ENCODE measurements around the gene C10orf53. TPM values are rescaled to one million over a fixed set of nuclear protein-coding genes. Genes with fewer than 3 reads are reported as not detected.

Gene C10orf53
- total RNA-seq, 2 experiments from 2014 or later = not detected

GRCh38 chr10:49746626-49747302, 67.3 kb downstream of the C10orf53 start:
- Histone ChIP-seq H3K27me3 (ENCODE audit: control insufficient read depth in 1 of 2, insufficient read depth in 2 of 2, low read length in 2 of 2) (no peaks in the 10 kb centered on the region), H3K4me3 (ENCODE audit: low read length) (no peak overlapping the region), H3K4me1 (ENCODE audit: insufficient read depth, low read length) (no peaks in the 10 kb centered on the region), H3K9me3 (ENCODE audit: control insufficient read depth in 1 of 2, insufficient read depth in 1 of 2, low read length in 2 of 2) (peaks cover 0 to 30% of the 10 kb centered on the region in 2 experiments), H3K27ac (ENCODE audit: low read depth in 1 of 2, low read length in 2 of 2) (no peak overlapping the region), H3K36me3 (ENCODE audit: insufficient read depth, low read length) (no peaks in the 10 kb centered on the region)
- H3K36me3 Mint-ChIP-seq (ENCODE audit: low read depth) = no peaks in the 10 kb centered on the region
- no peaks in the 10 kb centered on the region for H3K9me3 Mint-ChIP-seq
- DNase-seq = no peak
- ChIA-PET POLR2A (no interaction called here), CTCF (no interaction called here)
- H3K27me3 Mint-ChIP-seq = peaks cover 12% of the 10 kb centered on the region
- no peak overlapping the region for H3K27ac Mint-ChIP-seq
- no peaks in the 10 kb centered on the region for H3K4me1 Mint-ChIP-seq (ENCODE audit: low read depth)
- intact Hi-C loops (cut with DNase I, micrococcal nuclease) = no loop called here
- TF ChIP-seq, protein P1, sequence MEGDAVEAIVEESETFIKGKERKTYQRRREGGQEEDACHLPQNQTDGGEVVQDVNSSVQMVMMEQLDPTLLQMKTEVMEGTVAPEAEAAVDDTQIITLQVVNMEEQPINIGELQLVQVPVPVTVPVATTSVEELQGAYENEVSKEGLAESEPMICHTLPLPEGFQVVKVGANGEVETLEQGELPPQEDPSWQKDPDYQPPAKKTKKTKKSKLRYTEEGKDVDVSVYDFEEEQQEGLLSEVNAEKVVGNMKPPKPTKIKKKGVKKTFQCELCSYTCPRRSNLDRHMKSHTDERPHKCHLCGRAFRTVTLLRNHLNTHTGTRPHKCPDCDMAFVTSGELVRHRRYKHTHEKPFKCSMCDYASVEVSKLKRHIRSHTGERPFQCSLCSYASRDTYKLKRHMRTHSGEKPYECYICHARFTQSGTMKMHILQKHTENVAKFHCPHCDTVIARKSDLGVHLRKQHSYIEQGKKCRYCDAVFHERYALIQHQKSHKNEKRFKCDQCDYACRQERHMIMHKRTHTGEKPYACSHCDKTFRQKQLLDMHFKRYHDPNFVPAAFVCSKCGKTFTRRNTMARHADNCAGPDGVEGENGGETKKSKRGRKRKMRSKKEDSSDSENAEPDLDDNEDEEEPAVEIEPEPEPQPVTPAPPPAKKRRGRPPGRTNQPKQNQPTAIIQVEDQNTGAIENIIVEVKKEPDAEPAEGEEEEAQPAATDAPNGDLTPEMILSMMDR (IDR thresholded peaks at IDR 0.05) = no peak
- H3K4me3 Mint-ChIP-seq = no peak overlapping the region
- ATAC-seq (ENCODE audit: poor library complexity) = no peak

Other genes with a start within 250 kb of the C10orf53 start
- 10 to 100 TPM; 33.3 to 39.0 TPM for gene ERCC6, start 140.5 kb upstream of the C10orf53 start, total RNA-seq
- not detected for gene SLC18A3, start 69.3 kb upstream of the C10orf53 start, total RNA-seq
- gene CHAT, start 65.6 kb upstream of the C10orf53 start, total RNA-seq = not detected
- not detected for gene OGDHL, start 82.7 kb downstream of the C10orf53 start, total RNA-seq